Right lobe of liver (tissue), 4 donors: ENCODE data around the gene DLG3.

ENCODE experiments used
- CTCF ChIP-seq, 4 donors: fragments of 200-600 bp in 3 of 4; fragments of 450-650 bp in 1 of 4; IDR thresholded peaks; one replicate each; pipeline versions ENCODE4 v1.5.1 to v1.8.0; 2016 to 2022; ENCODE audit warnings: antibody characterized with exemption in 4 of 4, mild to moderate bottlenecking in 2 of 4
- POLR2A ChIP-seq: fragments of 450-650 bp; IDR thresholded peaks from one replicate; pipeline ENCODE4 v1.6.1; 2017; ENCODE audit warnings: antibody characterized with exemption, mild to moderate bottlenecking
- donor health status: DM: no; HTN: no; CAD: no.
- donor health status: DM: no; HTN: no; CAD: no.
- donor health status: DM: no; HTN: yes; CAD: no.

- TF ChIP-seq CTCF (IDR thresholded peaks at IDR 0.05) (no peak), POLR2A (no peak)
Measured at GRCh38 chrX:70439016-70439415, 5.6 kb upstream of the DLG3 start.
